ENCODE data around the gene TBXT.
"Not testable (repeated sequence)": the region's sequence is repeated elsewhere in the genome, so short reads cannot be mapped to it uniquely, and the experiment has no call there.

Gene TBXT

GRCh38 chr6:166167801-166168615 lies at the start of gene TBXT:
TBXT (minus strand) TSS chr6:166167851; CDS start chr6:166167591, 260 bp downstream.
- no peak for DNase-seq

- DNase-seq, result no peak
Observed at GRCh38 chr6:166207284-166207561, 39.6 kb upstream of the TBXT start.

- no peak for DNase-seq
Observed at GRCh38 chr6:166206510-166207283, 39.0 kb upstream of the TBXT start.

GRCh38 chr6:166206066-166206465 lies 38.4 kb upstream of the TBXT start:
- DNase-seq, result no peak

GRCh38 chr6:166204852-166205650 lies 37.4 kb upstream of the TBXT start:
- DNase-seq, result no peak

GRCh38 chr6:166203641-166204222 lies 36.1 kb upstream of the TBXT start:
- DNase-seq, result no peak

GRCh38 chr6:166203003-166203640 lies 35.5 kb upstream of the TBXT start:
- DNase-seq, result no peak

GRCh38 chr6:166202321-166202733 lies 34.7 kb upstream of the TBXT start:
- DNase-seq, result no peak

GRCh38 chr6:166201878-166202277 lies 34.2 kb upstream of the TBXT start:
- DNase-seq, result no peak

GRCh38 chr6:166197361-166197760 lies 29.7 kb upstream of the TBXT start:
- DNase-seq, result no peak

- no peak for DNase-seq
Observed at GRCh38 chr6:166195860-166196238, 28.2 kb upstream of the TBXT start.

GRCh38 chr6:166194914-166195859 lies 27.5 kb upstream of the TBXT start:
- DNase-seq, result no peak

GRCh38 chr6:166192557-166192956 lies 24.9 kb upstream of the TBXT start:
- DNase-seq, result no peak

- no peak for DNase-seq
Observed at GRCh38 chr6:166192136-166192535, 24.5 kb upstream of the TBXT start.

- no peak for DNase-seq
Observed at GRCh38 chr6:166179704-166180103, 12.1 kb upstream of the TBXT start.

GRCh38 chr6:166176106-166176505 lies 8.5 kb upstream of the TBXT start:
- no peak for DNase-seq

- DNase-seq, result not testable (repeated sequence)
Observed at GRCh38 chr6:166175093-166175492, 7.4 kb upstream of the TBXT start.

GRCh38 chr6:166174031-166174430 lies 6.4 kb upstream of the TBXT start:
- DNase-seq, result no peak

- DNase-seq, result no peak
Observed at GRCh38 chr6:166173281-166173951, 5.8 kb upstream of the TBXT start.

- no peak for DNase-seq
Observed at GRCh38 chr6:166172546-166172945, 4.9 kb upstream of the TBXT start.

Measured in 8988T (cell line).